ENCODE results near the gene PNMA8C. TPM values are rescaled to one million over a fixed set of nuclear protein-coding genes. Genes with fewer than 3 reads are reported as not detected.

PNMA8C gene
- total RNA-seq, 1 donor from 2014 or later, result 1.4 TPM

DNA sequence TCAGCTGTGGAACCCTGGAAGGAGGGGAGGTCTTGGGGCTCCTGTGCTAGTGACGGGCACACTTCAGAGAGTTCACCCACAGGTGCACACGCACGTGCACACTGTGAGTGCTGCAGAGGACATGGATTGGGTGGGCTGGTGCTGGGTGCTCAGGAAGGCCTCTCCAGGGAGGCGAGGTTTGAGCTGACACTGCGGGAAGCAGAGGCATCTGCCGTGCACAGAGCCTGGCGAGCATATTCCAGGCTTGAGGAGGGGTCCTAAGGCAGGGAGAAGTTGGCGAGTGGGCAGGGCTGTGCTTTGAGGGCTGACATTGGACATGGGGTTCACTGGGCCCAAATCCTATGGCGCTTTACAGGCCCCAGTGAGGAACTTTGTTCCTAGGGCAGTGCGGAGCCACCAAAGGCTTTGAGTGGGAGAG lies 41.0 kb downstream of the PNMA8C start:
- Mint-ChIP-seq H3K9me3 (no peaks in the 10 kb centered on the region), H3K4me1 (peaks cover 5% of the 10 kb centered on the region), H3K36me3 (ENCODE audit: low read depth) (peaks cover 32% of the 10 kb centered on the region), H3K4me3 (no peak overlapping the region), H3K27me3 (ENCODE audit: low read depth) (no peaks in the 10 kb centered on the region), H3K27ac (ENCODE audit: unreplicated experiment) (no peak overlapping the region)
- DNase-seq (ENCODE audit: low read depth, low spot score), result no peak
- TF ChIP-seq, protein P1, sequence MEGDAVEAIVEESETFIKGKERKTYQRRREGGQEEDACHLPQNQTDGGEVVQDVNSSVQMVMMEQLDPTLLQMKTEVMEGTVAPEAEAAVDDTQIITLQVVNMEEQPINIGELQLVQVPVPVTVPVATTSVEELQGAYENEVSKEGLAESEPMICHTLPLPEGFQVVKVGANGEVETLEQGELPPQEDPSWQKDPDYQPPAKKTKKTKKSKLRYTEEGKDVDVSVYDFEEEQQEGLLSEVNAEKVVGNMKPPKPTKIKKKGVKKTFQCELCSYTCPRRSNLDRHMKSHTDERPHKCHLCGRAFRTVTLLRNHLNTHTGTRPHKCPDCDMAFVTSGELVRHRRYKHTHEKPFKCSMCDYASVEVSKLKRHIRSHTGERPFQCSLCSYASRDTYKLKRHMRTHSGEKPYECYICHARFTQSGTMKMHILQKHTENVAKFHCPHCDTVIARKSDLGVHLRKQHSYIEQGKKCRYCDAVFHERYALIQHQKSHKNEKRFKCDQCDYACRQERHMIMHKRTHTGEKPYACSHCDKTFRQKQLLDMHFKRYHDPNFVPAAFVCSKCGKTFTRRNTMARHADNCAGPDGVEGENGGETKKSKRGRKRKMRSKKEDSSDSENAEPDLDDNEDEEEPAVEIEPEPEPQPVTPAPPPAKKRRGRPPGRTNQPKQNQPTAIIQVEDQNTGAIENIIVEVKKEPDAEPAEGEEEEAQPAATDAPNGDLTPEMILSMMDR (conservative IDR thresholded peaks at IDR 0.05), result no peak

DNA sequence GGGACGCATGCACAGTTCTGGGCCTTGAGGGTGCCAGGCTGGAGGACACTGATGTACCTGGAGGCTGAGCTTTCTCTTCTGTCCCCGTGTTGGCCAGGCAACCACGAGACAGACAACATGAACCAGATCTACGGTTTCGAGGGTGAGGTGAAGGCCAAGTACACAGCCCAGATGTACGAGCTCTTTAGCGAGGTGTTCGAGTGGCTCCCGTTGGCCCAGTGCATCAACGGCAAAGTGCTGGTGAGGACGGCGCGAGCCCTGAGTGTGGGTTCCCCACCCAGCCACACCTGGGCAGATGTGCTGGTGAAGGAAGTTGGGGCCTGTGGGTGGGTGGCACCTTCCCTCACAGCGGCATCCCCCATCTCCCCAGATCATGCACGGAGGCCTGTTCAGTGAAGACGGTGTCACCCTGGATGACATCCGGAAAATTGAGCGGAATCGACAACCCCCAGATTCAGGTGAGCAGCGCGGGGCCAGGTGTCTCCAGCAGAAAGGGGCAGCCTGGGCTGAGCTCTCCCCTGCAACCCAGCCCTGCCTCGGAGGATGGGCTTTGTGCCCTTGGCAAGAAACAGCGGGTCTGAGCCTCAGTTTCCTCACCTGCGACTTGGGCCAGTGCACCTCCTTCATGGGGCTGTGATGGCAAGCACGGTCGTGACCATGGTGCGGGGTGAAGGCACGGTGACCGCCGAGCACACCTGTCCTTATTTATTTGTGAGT lies 41.6 kb downstream of the PNMA8C start:
- no peak overlapping the region for H3K27ac Mint-ChIP-seq (ENCODE audit: unreplicated experiment)
- peaks cover 33% of the 10 kb centered on the region for H3K36me3 Mint-ChIP-seq (ENCODE audit: low read depth)
- H3K27me3 Mint-ChIP-seq (ENCODE audit: low read depth), result no peaks in the 10 kb centered on the region

DNA sequence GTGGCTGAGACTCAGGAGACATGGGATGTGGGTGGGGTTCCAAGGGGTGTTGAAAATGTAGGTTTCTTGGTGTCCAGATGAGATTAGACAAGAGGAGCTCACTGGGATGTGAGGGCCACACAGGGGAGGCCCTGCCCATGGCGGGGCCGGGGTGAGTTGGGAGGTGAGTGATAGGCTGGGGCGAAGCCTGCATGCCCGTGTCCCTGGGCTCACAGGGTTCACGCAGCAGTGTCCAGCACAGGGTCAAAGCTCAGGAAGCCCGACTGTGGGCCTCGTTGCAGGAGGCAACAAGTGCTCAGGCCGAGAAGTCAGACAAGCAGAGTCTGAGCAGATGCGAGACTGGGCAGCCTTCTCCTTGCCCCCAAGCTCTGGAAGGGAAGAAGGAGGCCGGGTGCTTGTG lies 42.6 kb downstream of the PNMA8C start:
- Mint-ChIP-seq H3K9me3 (no peaks in the 10 kb centered on the region), H3K4me3 (no peak overlapping the region), H3K27ac (ENCODE audit: unreplicated experiment) (no peak overlapping the region), H3K27me3 (ENCODE audit: low read depth) (no peaks in the 10 kb centered on the region), H3K36me3 (ENCODE audit: low read depth) (peaks cover 33% of the 10 kb centered on the region), H3K4me1 (no peaks in the 10 kb centered on the region)
- no peak for DNase-seq (ENCODE audit: low read depth, low spot score)
- TF ChIP-seq, protein P1 (conservative IDR thresholded peaks at IDR 0.05), result no peak

More for the DNA sequence above, 41.6 kb downstream of the PNMA8C start:
- Mint-ChIP-seq H3K9me3 (no peaks in the 10 kb centered on the region), H3K4me1 (no peaks in the 10 kb centered on the region), H3K4me3 (no peak overlapping the region)
- no peak for DNase-seq (ENCODE audit: low read depth, low spot score)
- TF ChIP-seq, protein P1 (conservative IDR thresholded peaks at IDR 0.05), result no peak

DNA sequence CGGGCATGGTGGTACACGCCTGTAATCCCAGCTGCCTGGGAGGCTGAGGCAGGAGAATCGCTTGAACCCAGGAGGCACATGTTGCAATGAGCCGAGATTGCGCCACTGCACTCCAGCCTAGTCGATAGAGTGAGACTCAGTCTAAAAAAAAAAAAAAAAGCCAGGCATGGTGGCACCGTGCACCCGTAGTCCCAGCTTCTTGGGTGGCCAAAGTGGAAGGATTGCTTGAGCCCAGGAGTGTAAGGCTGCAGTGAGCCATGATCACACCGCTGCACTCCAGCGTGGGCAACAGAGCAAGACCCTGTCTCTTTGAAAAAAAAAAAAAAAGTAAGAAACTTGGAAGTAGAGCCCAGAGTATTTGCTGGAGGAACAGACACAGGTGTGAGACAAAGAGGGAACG lies 43.1 kb downstream of the PNMA8C start:
- Mint-ChIP-seq H3K4me1 (peaks cover 2% of the 10 kb centered on the region), H3K4me3 (no peak overlapping the region), H3K36me3 (ENCODE audit: low read depth) (peaks cover 39% of the 10 kb centered on the region), H3K27me3 (ENCODE audit: low read depth) (no peaks in the 10 kb centered on the region), H3K27ac (ENCODE audit: unreplicated experiment) (no peak overlapping the region), H3K9me3 (no peaks in the 10 kb centered on the region)
- TF ChIP-seq, protein P1 (conservative IDR thresholded peaks at IDR 0.05), result no peak
- DNase-seq (ENCODE audit: low read depth, low spot score), result no peak

DNA sequence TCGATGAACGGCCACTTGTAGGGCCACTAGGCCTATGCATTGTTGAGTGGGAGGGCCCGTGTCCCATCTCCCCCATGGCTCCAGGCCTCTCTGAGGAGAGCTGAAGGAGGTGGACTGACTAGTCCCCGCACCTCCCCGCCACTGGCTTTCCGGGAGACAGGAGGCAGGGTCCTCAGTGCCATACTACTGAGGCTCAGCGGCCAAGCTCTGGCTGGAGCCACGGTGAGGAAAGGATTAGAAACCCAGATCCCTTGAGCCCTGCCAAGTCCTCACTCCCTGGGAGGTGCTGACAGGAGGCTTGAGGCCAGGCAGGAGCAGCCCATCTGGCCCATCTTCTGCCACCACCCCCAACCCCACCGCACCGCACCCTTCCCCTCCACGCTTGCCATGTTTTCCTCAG lies 44.3 kb downstream of the PNMA8C start:
- H3K4me1 Mint-ChIP-seq, result peaks cover 7% of the 10 kb centered on the region
- H3K27ac Mint-ChIP-seq (ENCODE audit: unreplicated experiment), result no peak overlapping the region
- DNase-seq (ENCODE audit: low read depth, low spot score), result no peak
- TF ChIP-seq, protein P1 (conservative IDR thresholded peaks at IDR 0.05), result no peak
- H3K9me3 Mint-ChIP-seq, result no peaks in the 10 kb centered on the region
- no peak overlapping the region for H3K4me3 Mint-ChIP-seq
- peaks cover 41% of the 10 kb centered on the region for H3K36me3 Mint-ChIP-seq (ENCODE audit: low read depth)
- no peaks in the 10 kb centered on the region for H3K27me3 Mint-ChIP-seq (ENCODE audit: low read depth)

Data from neural crest cell (in vitro differentiated cells).